Inflammatory macrophage (primary cell): ENCODE measurements around the gene ANKRD11.
A peak's percentile ranks its signal among the peaks of the same experiment; 100 is the strongest.
"Not testable (repeated sequence)": the region's sequence is repeated elsewhere in the genome, so short reads cannot be mapped to it uniquely, and the experiment has no call there.

Experiments used
- DNase-seq, 2 donors: peaks; one replicate each; pipeline ENCODE4 v3.0.0-alpha.2; 2020 to 2022

Gene ANKRD11

DNA sequence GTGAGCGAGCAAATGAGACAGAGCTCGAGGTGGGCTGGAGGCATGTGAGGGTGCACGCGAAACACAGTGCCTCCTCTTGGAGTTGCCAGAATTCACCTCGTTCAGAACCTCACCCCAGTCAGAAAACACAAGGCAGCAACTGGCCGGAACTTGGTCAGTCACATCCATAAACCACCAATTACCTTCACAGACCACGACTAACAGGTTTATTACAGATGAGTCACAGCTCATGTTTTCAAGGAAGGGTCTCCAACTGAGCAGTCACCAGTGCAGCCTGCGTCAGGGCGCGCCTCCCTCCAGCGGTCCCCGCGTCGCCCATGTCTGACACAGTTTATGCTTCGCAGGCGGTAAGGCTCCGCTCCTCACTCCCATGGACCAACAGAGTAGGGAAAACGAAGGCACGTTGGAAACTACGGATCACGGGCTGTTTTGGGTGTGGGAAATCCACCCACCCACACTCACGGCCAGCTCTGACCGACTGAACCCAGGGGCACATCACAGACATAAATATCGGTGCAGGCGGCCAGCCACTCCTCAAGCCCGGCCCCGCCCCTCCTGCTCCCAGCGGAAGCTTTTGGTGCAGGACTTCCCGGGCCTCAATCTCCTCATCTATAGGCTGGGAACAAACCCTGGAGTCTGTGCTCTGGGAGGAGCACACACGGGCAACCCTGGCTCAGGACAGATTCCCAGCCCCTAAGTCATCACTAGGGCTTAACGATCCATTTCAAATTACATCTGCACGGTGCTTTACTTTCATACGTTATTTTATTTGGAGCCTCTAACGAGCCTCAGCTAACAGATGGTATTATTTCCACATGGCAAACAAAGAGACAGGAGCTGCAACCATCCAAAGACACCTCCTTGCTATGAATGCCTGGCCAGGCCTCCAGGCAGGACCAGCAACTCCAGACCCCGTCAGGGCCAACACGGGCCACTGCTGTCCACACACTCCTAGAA lies 146.6 kb downstream of the ANKRD11 start:
- DNase-seq = no peak

DNA sequence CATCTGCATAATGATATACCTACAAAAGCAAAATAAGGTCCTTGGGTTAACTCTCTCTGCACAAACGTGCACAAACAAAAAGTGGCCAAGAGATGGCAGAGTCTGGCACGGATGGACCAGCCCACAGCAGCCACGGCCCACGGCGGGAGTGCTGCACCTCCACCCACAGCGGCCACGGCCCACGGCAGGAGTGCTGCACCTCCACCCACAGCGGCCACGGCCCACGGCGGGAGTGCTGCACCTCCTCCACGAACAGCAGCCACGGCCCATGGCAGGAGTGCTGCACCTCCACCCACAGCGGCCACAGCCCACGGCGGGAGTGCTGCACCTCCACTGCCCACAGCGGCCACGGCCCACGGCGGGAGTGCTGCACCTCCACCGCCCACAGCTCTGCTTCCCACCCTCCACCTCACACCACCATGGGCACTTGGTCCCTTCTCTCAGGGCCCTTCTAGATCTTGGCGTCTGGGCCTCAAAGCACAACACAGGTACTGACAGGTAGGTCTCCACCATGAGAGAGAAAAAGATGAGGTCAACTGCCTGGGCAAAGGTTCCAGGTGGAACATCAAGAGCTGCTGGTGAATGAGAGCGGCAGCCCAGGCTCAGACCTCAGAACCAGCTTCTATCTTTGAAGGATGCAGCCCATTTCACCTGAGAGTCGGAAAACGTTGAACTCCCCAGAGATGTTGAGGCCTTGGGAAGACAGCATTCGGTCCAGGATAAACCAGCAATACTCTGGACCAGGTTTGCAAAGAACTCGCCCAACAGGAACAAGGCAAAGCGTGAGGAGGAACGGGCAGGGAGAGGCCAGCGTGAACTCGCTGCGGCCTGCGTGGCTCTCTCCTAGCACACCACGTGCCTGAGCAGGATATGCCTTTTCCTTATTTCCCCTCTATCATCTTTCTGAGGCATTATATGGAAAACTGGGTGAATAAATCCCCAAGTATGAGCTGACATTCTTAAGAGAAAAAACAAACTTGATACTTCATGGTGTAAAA lies 148.4 kb downstream of the ANKRD11 start:
- no peak for DNase-seq

GRCh38 chr16:89341279-89341678 lies 149.1 kb downstream of the ANKRD11 start:
- no peak for DNase-seq

- no peak for DNase-seq
Measured at GRCh38 chr16:89338863-89339262, 151.5 kb downstream of the ANKRD11 start.

GRCh38 chr16:89337965-89338364 lies 152.4 kb downstream of the ANKRD11 start:
- DNase-seq = no peak

- no peak for DNase-seq
Measured at GRCh38 chr16:89335803-89336485, 154.4 kb downstream of the ANKRD11 start.

- no peak for DNase-seq
Measured at GRCh38 chr16:89334988-89335802, 155.2 kb downstream of the ANKRD11 start.

DNA sequence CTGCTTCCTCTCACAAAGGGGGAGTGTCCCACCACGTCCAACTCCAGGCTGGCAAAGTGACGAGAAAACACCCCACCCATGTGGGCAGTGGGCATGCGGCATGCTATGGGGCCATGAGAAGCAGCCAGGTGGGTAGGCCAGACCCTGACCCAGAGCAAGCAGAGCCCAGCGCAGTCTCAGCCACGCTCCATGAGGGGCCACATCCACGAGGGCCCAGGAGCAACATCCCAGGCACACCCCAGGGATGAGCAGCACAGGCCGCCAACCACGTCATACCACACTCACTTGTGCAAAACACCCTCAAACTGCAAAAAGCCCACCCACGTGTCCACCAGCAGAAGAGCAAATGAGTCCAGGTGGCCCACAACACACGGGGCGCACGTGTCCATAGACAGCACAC lies 155.9 kb downstream of the ANKRD11 start:
- DNase-seq = no peak

GRCh38 chr16:89334050-89334449 lies 156.3 kb downstream of the ANKRD11 start:
- DNase-seq = no peak

DNA sequence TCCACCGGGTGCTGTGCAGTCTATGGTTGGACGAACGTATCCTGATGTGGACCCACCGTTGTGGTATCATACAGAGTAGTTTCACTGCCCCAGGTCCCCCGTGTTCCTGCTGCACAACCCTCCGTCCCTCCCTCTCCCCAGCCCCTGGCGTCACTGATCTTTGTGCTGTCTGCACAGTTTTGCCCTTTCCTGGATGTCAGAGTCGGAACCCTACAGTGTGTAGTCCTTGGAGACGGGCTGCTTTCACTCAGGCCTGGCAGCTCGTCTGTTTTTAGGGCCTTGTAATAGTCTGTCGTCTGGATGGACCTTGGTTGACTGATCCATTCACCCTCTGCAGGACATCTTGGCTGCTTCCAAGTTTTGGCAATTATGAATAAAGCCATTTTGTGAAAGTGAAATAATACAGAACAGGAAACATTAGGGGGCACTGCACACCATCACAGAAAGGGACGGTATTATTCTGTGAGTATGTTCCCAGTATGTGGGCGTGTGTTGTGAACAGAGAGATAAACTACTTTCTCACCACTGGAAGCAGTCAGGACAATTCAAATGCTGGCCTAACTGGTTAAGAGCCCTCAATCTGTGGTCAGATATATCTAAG lies 156.9 kb downstream of the ANKRD11 start:
- peak; percentile 76 to 79 for DNase-seq

GRCh38 chr16:89332902-89333245 lies 157.5 kb downstream of the ANKRD11 start:
- no peak for DNase-seq

DNA sequence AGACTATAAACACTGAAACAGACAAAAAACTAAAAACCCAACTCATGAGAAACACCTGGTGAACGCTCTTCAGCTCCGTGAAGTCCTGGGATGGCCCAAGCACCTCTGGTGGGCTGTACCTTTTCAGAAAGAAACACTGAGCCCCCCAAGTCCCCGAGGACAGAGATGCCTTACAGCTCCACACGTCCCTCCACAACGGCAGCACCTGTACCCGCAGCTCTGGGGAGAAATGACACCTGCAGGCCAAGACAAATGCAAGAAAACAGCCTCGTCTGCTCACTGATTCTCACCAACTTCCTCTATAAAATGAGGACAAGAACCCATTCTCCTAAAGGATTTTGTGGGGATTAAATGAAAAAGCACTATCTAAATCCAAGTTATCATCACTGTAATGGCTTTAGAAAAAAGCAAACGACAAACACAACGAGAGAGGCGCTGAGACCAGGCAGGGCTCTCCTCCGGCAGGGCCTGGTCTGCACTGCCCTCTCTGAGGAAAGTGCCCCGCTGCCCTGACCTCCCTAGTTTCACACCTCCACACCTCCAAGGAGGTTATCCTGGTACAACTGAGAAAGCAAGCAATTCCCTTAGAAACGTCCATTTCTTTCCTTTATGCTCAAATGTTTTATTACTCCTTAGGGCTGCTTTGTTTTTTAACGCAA lies 158.0 kb downstream of the ANKRD11 start:
- DNase-seq = no peak

DNA sequence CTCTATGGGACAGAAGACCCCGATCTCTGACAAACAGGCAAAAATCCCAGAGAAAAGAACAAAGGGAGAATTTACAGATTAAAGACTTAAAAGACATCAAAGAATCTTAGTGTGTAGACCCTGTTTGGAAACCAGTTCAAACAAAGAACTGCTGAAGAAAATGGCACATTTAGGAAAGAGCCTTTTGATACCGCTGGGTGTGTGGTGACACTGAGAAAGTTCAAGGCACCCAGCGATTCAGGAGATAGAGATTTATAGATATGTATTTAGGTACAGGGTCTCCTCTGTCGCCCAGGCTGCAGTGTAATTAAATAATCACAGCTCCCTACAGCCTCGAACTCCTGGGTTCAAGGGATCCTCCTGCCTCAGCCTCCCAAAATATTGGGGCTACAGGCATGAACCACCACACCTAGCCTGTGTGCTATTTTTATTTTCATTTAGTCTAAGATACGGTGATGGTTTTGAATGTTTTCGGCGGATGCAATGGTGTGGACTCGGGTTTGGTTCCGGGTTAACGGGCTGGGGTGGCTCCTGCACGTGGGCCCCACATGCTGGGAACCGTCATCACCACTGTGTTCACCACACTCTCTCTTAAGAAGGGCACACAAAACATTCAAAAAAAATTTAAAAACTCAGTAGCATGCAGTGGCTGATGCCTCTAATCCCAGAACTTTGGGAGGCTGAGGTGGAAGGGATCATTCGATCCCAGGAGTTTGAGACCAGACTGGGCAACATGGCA lies 158.8 kb downstream of the ANKRD11 start:
- no peak for DNase-seq

DNA sequence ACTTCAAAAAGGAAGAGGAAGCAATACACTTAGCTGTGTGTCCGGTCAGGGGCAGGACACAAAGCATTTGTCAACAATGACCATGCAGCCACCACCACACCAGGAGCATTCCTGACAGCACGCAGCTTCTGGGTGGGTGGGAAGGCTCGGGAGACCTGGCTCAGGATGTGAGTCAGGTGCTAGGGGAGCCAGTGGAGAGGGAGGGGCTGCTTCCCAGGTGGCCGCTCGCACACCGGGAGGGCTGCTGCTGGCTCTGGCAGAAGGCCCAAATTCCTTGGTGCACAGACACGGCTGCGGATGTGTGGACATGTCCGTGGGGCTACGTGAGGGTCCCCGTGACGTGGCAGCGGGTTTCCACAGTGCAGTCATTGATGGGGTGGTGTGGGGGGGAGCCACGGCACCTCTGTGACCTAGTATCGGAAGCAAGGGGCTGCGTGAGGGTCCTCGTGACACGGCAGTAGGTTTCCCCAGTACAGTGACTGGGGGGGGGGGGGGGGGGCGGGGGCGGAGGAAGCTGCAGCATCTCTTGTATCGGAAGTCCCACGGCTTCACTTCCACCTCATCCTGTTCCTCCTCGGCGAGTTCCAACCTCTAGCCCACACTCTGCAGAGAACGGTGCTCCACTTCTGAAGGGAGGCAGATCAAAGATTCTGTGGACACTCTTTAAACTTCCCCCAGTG lies 160.0 kb downstream of the ANKRD11 start:
- DNase-seq = peak; percentile 32 to 58

GRCh38 chr16:89329830-89330176 lies 160.6 kb downstream of the ANKRD11 start:
- not testable (repeated sequence) for DNase-seq

- DNase-seq = peak in 1 of 2 donors; percentile 49
Measured at GRCh38 chr16:89328412-89329400, 161.7 kb downstream of the ANKRD11 start.

GRCh38 chr16:89326721-89327120 lies 163.6 kb downstream of the ANKRD11 start:
- DNase-seq = no peak

DNA sequence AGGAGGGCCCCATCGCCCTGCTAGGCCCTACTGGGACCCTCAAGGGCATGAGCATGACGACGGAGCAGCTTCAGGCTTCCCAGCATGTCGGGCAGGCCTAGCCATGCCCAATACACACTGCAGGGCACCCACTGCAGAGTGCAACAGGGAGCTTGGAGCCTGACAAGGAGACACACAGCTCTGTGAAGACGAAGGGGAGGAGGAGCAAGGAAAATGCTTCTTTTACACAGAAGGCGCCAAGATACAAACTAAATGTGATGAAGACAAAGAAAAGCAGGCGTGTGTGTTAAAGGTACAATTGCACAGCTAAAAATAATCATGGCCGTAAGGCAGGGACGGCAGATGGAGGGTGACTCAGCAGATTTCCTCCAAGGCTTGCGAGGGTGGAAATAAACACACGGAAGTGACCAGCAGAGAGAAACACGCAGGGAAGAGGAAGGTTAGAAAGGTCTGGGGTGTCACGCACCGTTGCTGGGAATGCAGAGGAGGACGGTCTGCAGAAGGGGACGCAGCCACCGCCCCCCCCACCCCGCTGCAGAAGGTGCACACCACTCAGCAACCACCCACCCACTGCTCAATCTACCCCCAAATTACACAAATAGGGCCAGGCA lies 164.4 kb downstream of the ANKRD11 start:
- DNase-seq = peak; percentile 82 to 89
